Amniotic epithelial cell (primary cell): ENCODE results near the gene OTULIN.
A peak's percentile ranks its signal among the peaks of the same experiment; 100 is the strongest.

Experiments
- DNase-seq: peaks from one replicate; pipeline ENCODE4 v3.0.0-alpha.2; 2010; ENCODE audit warnings: low read depth

OTULIN gene

DNA sequence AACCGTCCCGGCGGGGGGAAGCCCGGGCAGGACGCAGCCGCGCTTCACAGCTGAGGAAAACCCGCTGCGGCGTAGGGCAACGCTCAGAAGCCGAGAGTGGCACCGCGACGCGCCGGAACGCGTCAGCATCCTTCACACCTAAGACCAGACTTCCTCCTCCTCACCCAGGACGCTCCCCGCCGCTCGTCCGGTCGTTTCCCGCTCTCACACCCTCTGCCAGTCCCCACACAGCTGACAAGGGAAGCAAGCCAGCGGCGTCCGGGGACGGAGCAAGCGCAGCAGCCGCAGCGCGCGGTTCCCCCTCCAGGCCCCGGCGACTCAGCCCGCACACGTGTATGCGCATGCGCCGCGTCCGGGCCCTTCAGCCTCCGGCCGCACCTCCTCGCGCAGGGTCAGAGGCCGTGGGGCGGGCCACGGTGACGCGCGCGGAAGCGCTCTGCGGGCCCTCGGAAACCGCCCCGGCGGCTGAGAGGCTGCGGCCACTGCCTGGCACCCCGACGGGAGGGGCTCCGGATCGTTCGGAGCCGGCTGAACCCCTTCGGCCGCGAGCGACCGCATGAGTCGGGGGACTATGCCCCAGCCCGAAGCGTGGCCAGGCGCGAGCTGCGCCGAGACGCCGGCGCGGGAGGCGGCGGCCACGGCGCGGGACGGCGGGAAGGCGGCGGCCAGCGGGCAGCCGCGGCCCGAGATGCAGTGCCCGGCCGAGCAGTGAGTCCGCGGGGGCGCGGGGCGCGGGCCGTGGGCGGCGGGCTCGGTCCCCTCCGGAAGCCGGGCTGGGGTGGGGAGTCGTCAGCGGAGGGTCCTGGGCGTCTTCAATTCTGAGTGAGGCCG is at the start of gene OTULIN:
OTULIN (plus strand) TSS at position 449 of the 831 bp plus-strand sequence; CDS start at position 557, 108 bp downstream.
- peak; percentile 77 for DNase-seq

DNA sequence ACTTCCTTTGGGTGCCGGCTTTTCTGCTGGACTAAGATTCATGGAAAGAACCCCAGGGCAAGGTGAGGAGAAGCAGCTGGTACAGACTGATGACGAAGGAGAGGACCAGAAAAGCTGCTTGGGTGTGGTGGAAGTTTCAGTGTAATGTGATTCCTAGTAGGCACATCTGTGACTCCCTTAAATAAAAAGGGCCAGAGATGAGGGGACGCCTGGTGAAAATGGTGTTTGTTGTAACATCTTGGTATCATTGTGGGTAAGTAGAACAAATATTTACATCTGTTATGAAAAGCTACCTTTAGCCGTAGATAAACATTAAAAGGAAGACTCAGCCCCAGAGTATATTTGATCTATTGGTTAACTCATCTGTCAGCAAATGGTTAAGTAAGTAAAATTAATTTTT is 49.2 kb upstream of the OTULIN start:
- DNase-seq, result no peak

DNA sequence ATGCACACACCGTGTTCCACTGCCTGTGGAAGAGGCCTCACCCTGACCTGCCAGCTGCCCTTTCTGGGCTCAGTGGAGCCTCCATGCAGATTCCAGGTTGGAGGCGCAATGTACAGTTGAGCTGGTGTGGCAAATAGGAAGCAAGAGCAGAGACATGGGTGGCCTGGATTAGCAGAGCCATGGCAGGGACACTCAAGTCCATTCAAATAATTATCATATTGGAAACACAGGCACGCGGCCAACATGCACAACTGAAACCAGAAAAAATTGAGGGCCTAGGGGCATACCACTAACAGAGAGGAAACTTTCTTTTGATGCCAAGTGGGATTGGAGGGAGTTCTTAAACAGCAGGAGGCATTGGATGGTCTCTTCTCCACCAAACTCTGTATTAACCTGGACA is 47.1 kb upstream of the OTULIN start:
- DNase-seq, result no peak

DNA sequence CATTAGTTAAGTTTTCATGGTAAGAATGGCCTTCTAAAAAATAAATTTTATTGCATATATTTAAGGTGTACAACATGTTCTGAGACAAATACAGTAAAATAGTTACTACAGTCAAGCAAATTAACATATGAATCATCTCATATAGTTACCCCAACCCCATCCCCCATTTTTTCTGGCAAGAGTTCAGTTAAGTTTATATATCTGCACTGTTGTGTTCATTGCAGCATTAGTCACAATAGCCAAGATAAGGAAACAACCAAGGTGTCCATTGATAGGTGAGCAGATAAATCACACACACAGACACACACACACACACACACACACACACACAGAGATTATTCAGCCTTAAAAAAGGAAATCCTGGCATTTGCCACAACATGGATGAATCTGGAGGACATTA is 37.2 kb upstream of the OTULIN start:
- peak; percentile 87 for DNase-seq

DNA sequence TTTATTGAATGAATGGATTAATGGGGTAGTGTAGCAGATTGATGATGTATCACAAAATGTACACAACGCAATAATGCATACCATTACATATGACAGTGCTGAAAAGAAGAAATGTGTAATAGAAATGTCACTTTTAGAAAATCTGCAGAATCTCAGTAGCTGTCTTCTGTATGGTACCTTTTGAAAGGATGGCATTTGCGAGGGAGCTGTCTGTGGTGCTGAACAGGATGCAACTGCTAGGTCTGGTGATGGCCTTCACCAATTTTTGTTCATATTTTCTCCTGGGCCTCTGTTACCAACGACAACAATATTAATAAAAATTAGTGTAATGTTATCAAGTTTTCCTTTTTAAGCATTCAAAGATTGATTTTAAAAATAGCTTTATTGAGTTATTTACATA is 36.2 kb upstream of the OTULIN start:
- peak; percentile 67 for DNase-seq

DNA sequence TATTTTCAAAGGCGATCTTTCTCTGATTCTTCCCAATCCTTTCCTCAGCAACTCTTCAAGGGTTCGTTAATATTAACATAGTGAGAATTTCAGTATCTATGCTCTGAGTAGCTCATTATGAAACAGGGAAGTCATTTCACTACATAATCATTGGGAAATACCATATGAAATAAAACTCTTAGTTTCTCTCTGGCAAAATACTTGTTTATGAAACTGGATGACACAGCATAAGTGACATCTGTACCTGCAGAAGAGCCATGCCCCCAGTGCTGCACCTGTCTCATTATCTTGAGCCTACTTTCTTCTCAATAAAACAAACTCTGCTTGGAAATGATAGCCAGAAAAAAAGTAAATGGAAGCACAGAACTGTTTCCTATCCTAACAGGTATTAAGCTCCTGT is 33.8 kb upstream of the OTULIN start:
- DNase-seq, result no peak

DNA sequence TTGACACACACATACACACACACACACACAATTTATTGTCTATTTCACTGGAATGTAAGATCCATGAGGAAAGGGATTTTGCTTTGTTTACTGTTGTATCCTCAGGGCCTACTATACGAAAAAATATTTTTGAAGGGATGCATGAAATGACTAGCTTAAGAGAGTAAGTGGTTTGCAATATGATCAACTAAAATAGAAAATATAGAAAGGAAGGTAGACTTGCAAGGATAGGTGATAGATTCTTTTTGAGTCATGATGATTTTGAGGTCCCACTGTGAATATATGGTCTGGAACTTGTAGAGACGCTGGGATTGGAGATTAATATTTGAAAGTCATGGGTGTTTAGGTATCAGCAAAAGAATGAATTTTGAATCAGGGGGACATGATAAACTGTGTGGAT is 28.9 kb upstream of the OTULIN start:
- no peak for DNase-seq

DNA sequence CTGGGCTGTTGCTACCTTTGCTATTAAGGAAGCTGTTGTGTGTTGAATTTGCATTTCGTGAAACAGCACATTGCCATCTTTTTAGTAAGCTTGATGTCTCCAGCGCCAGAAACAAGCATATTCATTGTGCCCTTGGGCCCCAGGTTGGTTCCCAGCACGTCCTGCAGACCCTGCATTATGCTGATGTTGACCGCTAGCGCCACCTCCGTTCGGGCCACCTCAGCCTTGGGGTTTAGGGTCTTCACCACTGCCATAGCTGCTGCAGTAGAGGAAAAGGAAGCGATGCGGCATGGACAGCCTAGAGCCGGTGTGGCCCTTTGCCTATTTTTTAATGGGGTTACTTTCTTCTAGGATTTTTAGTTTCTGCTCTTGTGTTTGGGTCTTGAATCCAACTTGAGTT is 23.8 kb upstream of the OTULIN start:
- no peak for DNase-seq

DNA sequence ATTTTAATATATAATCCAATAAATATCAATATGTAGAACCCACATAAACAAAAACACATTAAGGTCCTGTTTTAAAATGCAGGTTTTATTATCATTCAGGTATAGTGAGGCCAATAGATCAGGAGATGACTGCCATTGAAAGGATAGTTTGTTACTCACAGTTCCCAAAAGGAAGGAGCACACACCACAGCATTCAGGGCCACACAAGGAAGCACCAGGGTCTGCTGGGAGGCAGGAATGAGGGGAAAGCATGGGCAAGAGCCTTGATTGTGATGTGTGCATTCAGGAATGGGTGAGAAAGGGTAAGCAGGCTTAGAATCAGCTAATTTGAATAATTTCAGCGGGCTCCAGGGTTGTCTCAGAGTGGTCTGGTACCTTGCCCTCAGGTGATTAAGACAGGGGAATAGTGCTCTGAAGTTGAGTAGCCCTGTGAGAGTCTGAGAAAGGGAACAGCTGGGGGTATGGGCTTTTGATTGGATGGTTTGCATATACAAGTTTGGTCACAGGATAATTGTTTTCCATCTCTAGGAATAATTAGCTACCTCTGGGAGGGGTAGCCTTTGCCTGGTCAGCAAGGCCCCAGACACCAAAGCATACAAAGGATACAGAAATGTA is 19.8 kb upstream of the OTULIN start:
- DNase-seq, result no peak

DNA sequence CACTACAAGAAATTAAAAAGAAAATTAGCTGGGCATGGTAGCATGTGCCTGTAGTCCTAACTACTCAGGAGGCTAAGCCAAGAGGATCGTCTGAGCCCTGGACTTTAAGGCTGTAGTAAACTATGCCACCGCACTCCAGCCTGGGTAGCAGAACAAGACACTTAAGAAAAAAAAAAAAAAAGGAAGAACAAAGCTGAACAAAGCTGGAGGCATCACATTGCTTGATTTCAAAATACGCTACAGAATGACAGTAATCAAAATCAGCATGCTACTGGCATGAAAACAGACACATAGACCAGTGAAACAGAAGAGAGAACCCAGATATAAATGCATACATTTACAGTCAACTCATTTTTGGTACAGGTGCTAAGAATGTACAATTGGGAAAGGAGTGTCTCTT is 14.5 kb upstream of the OTULIN start:
- no peak for DNase-seq

DNA sequence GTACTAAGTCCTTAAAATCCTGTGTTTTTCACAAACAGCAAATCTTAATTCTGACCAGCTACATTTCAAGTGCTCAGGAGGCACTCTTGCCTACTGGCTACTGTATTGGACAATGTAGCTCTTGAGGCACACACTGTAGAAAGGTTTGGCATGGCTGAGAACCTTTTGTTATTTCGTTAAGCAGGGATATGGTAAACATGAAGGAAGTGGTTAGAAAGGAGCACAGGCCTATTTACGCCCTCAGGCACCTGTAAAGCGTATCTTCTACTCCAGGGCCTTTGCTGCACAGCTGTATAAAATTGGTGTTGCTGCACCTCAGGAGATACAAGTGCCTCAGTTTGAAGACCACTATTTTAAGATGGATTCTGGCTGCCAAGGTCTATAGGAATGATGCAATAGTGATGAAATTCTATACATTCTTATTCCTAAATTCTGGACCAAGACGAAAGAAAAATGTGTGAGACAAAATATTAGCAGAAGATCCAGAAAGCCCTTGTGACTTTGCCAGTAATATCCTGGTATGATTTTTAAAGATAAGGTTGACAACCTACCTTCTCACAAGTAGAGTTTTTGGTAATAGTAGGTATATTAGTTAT is 9.3 kb upstream of the OTULIN start:
- DNase-seq, result no peak

DNA sequence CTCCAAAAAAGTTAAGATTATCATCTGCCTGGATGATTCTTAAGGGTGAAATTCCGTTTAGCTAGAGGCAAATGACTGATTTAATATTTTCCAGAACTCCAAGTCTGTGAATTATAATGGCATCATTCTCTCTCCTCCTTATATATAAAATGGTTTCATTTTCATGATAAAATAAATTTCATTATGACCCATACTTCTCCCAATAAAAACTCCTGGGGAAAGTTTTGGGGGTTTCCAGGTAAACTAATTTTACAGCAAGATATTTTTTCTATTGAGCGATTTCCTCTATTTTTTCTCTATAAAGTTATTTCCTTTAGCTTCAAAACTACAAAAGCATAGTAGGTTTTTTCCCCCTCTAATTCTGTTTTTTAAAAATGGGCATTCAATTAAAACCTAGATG is 7.6 kb upstream of the OTULIN start:
- no peak for DNase-seq

DNA sequence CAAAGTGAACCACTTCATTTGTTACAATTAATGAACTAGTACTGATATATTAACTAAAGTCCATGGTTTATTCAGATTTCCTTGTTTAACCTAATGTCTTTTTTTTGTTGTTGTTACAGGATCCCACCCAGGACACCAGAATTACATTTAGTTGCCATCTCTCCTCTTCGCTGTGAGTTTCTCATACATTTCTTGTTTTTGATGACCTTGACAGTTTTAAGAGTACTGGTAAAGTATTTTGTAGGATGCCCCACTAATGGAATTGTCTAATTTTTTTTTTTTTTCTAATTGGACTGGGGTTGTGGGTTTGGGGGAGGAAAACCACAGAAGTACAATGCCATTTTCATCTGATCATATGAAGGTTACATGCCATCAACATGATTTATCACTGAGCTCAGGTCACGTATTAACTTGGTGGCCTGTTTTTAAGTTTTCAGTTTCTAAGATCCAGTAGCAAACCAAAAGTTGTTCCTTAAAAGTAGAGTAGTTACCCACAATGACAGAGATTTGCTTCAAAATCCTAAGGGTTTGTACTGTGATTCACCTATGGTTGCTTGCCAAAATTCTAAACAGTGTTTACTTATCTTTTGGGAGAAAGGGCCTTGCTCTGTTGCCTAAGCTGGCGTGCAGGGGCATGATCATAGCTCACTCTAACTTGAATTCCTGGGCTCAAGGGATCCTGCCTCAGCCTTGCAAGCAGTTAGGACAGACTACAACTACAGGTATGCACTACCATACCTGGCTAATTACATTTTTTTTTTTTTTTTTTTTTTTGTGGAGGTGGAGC is 4.5 kb upstream of the OTULIN start:
- DNase-seq, result peak; percentile 57

DNA sequence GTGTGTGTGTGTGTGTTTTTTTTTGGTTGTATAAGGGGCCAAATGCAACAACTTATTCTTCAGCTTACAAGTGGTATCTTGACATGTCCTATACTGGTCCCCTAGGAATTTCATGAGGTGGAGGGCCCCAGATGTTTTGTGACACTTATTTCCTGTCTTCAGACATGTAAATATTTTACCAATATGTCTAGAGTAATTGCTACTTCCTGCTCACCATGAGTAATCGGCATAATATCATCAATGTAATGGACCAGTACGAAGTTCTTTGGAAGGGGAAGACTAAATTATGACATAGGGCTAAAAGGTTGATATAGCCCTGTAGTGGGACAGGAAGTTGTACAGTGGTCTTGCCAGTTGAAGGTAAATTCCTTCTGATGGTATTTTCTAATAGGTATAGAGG is 3.7 kb upstream of the OTULIN start:
- DNase-seq, result no peak

DNA sequence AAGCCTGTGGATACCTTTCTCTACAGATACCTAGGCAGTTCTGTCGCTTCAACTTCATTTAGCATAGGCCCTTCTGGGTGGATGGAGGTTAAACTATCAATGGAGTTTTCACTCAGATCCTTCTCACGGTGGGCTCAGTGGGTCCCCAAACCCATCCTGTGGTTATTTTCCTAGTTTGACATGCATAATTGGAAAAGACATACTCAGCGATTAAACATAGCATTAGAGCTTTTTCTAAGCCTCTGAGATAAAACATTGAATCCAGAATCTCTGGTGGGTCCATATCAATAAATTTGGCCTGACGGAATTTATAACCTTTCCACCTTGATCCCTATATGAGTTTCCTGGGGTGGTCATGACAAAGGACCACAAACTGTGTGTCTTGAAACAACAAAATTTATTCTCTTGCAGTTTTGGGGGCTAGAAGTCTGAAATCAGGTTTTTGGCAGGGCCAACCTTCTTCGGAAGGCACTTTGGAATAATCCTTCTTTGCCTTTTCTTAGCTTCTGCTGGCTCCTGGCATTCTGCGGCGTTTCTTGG is 1.7 kb upstream of the OTULIN start:
- no peak for DNase-seq

DNA sequence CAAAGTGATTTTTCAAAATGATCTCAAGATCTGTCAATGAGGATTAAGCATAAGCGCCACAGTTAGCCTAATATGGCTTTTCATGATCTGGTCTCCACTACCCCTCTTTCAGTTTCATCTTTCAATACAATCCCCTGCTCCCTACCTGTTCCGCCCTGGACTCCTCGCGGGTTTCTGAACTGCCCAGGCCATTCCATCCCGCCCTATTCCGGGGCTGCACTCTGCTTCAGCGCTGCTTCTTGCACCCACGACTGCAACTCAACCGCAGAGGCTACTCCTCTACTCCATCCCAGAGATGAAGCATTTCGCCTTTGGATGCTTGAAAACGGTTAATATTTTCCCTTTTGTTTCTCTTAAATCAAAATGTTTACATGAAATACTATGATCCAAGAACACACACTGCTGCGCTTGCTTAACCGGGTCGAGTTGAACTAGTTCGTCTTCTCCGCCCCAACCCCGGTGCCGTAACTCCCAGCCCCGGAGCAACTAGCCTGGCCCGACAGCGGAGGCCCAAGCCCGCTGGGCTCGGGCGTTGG is 716 bp upstream of the OTULIN start:
- DNase-seq, result peak; percentile 28

DNA sequence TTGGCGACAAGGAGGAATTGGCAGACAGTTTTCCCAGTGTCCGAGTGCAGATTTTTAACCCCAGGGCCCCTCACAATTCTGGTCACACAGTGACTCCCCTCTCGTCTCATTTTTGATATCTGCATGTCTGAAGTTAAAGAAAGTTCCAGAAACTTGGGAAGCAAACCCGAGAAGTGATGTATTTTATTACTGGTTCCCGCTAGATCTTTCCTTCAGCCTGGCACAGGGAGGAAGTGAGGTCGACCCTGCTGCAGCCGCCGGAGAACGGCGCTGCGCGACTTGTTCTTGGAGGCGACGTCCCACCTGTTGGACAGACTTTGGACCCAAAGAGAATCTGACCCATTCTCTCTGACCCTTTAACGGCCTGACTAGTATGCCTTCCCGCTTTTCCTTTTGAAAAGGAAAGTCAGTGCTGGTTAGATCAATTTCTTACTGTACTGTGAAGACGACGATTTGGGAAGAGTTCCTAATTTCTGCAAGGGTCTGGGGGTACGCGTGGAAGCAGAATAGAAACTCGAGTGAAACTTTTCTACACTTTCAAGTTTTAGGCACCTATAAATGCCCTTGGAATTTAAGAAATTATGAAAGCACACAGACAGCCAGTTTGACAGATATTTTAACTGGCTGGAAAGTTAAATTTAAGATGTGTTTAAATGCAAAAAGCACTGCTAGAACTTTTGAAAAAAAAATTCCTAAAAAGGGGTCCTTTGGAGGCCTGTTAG is 744 bp downstream of the OTULIN start:
- DNase-seq, result no peak

DNA sequence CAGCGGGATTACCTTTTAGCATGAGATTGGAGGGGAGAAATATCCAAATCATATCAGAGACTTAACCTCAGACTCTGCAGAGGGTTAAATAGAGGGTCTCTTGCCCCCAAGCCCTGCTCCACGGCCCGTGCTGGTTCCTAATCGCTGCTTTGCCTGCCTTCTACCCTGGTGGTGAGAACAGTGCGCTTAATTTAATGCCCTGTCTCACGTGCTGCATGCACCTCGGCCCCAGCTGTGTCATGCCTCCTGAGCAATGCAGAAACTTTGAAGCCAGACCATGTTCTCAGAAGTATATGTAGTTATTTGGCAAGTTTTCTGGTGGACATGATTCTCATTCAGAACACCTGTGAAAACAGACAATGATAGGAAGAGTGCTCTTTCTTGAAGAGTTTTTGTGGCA is 1.4 kb downstream of the OTULIN start:
- peak; percentile 32 for DNase-seq

DNA sequence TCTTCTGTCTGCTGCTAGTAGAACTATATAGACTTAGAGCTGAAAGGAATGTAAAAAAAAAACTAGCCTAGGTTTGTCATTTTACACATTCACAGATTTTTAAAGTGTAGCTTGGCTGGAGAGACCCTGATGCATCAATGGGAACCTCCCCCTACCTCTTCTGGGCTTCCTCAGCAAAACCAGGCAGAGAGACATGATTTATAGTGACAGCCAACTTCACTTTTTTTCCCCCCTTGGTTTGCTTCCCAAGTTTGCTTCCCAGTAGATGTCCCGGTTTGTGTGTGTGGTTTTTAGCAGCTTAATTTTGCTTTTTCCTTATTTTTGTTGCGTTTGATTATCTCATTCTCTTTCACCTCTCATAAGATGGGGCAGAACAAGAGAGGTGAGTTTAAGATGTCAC is 1.8 kb downstream of the OTULIN start:
- no peak for DNase-seq

DNA sequence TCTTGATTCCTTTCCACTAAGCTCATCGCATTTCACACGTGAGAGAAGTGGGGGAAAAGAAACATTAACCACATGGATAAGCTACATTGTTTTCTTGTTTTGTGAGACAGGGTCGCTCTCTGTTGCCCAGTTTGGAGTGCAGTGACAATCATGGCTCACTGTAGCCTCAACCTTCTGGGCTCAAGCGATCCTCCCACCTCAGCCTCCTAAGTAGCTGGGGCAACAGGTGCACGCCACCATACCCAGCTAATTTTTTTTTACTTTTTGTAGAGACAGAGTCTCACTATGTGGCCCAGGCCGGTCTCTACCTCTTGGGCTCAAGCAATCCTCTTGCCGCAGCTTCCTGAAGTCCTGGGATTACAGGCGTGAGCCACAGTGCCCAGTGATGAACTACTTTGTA is 2.8 kb downstream of the OTULIN start:
- DNase-seq, result no peak

DNA sequence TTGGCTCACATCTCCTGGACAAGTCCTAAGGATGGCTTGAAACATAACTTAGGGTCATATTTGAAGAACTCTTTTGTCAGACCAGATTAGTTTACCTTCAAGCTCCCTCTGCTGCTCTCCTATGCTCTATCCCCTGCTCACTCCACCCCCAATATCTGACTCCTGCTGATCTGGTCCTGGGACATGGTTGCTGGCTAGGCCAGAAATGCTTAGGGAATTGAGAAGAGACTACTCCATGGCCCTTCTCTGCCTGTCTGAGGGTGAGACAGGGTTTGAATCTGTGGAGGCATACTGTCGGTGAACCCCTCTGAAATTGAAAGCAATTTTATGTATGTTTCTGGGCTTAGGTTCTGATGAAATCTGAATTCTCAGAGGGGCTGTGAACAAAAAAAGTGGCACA is 3.3 kb downstream of the OTULIN start:
- DNase-seq, result no peak
